GM12878 (cell line): ENCODE results near the gene LHB. TPM values are rescaled to one million over a fixed set of nuclear protein-coding genes. Genes with fewer than 3 reads are reported as not detected.

ENCODE experiments used
- BACH1 ChIP-seq: fragments of 450-650 bp; IDR thresholded peaks from 2 replicates; pipeline ENCODE4 v1.6.1; 2017; ENCODE audit warnings: mild to moderate bottlenecking, borderline replicate concordance
- CHD2 ChIP-seq: IDR thresholded peaks from 2 replicates; pipeline ENCODE4 v1.6.1; 2011; ENCODE audit warnings: low read depth, low read length, improper control_type of control experiment, borderline replicate concordance
- EED ChIP-seq: sonication (generic); IDR thresholded peaks from 2 replicates; pipeline ENCODE4 v1.6.1; 2016; ENCODE audit warnings: antibody characterized with exemption, low read depth
- FOXK2 ChIP-seq: fragments of 450-650 bp; IDR thresholded peaks from 2 replicates; pipeline ENCODE4 v1.6.1; 2017; ENCODE audit warnings: mild to moderate bottlenecking, moderate library complexity
- GATAD2B ChIP-seq: fragments of 450-650 bp; conservative IDR thresholded peaks from 2 replicates; pipeline ENCODE4 v1.6.1; 2017; ENCODE audit warnings: low read depth, mild to moderate bottlenecking, moderate library complexity
- IKZF1 ChIP-seq: fragments of 450-650 bp; conservative IDR thresholded peaks from 2 replicates; pipeline ENCODE4 v1.6.1; 2017; ENCODE audit warnings: antibody characterized with exemption, mild to moderate bottlenecking
- IRF4 ChIP-seq: IDR thresholded peaks from 2 replicates; pipeline ENCODE4 v1.6.1; 2011; ENCODE audit warnings: low read depth, low read length
- MTA3 ChIP-seq: IDR thresholded peaks from 2 replicates; pipeline ENCODE4 v1.6.1; 2012; ENCODE audit warnings: low read length, inconsistent platforms, borderline replicate concordance
- NR2C1 ChIP-seq: fragments of 450-650 bp; IDR thresholded peaks from 2 replicates; pipeline ENCODE4 v1.6.1; 2017; ENCODE audit warnings: antibody characterized with exemption, mild to moderate bottlenecking, moderate library complexity
- POLR2AphosphoS5 ChIP-seq: IDR thresholded peaks from 2 replicates; pipeline ENCODE4 v1.6.1; 2011; ENCODE audit warnings: mild to moderate bottlenecking, low read length, inconsistent platforms
- RAD51 ChIP-seq: fragments of 450-650 bp; IDR thresholded peaks from 2 replicates; pipeline ENCODE4 v1.6.1; 2016; ENCODE audit warnings: moderate library complexity, mild to moderate bottlenecking, inconsistent platforms
- RCOR1 ChIP-seq: conservative IDR thresholded peaks from 2 replicates; pipeline ENCODE4 v1.6.1; 2012; ENCODE audit warnings: low read depth, low read length, improper control_type of control experiment
- TCF3 ChIP-seq: IDR thresholded peaks from 2 replicates; pipeline ENCODE4 v1.6.1; 2012; ENCODE audit warnings: low read depth, mild to moderate bottlenecking, low read length, borderline replicate concordance; ENCODE audit not compliant: insufficient read depth
- YY1 ChIP-seq: IDR thresholded peaks from 2 replicates; pipeline ENCODE4 v1.6.1; 2011; ENCODE audit warnings: low read depth, mild to moderate bottlenecking, low read length
- polyA plus RNA-seq, 11 experiments: library from polyadenylated mRNA; depleted of rRNA in 4 of 11; unstranded in 6 of 11; stranded (reverse) in 5 of 11; fragments of >200 nt; fragmentation: Nextera tagmentation in 4 of 11; fragmentation: Illumina TruSeq in 1 of 11; extraction: Ambion mirVana in 4 of 11; extraction: Trizol in 1 of 11; gene quantifications; 1 replicate in 1 of 11; 2 replicates in 10 of 11; pipeline versions ENCODE4 v1.2.1 to v1.2.3, GENCODE V29; 2011 to 2016; ENCODE audit warnings: inconsistent platforms in 2 of 11, missing spikeins in 2 of 11, low read depth in 1 of 11
- total RNA-seq, 4 experiments: library from RNA; depleted of rRNA in 3 of 4; stranded (reverse); fragments of >200 nt in 3 of 4; fragmentation: Illumina TruSeq in 1 of 4; extraction: Trizol in 1 of 4; gene quantifications; 2 replicates each; pipeline versions ENCODE4 v1.2.1 to v1.2.3, GENCODE V29; 2013 to 2021
- TF ChIP-seq, protein P1 (sequence below): fragments of 450-650 bp; IDR thresholded peaks from 2 replicates; pipeline ENCODE4 v1.6.1; 2018; ENCODE audit warnings: borderline replicate concordance, mild to moderate bottlenecking; ENCODE audit not compliant: partially characterized antibody
- TF ChIP-seq, protein P2 (sequence below): fragments of 450-650 bp; IDR thresholded peaks from 2 replicates; pipeline ENCODE4 v1.6.1; 2017; ENCODE audit warnings: mild to moderate bottlenecking
- TF ChIP-seq, protein P3 (sequence below): IDR thresholded peaks from 2 replicates; pipeline ENCODE4 v1.6.1; 2011; ENCODE audit warnings: borderline replicate concordance, low read depth, mild to moderate bottlenecking, moderate library complexity, mixed read lengths, low read length; ENCODE audit not compliant: insufficient read depth; ENCODE audit errors: extremely low read length
- TF ChIP-seq, protein P4 (sequence below): IDR thresholded peaks from 2 replicates; pipeline ENCODE4 v1.6.1; 2011; ENCODE audit warnings: borderline replicate concordance, low read depth, mild to moderate bottlenecking, moderate library complexity, low read length; ENCODE audit not compliant: insufficient read depth, poor library complexity, severe bottlenecking

LHB gene
- total and polyA plus RNA-seq, 10 of the 15 experiments (the other 5 are each of a cell fraction or from before 2014, with no cell fraction given), result 0.20 to 0.72 (median 0.46) TPM; not detected in 5

DNA sequence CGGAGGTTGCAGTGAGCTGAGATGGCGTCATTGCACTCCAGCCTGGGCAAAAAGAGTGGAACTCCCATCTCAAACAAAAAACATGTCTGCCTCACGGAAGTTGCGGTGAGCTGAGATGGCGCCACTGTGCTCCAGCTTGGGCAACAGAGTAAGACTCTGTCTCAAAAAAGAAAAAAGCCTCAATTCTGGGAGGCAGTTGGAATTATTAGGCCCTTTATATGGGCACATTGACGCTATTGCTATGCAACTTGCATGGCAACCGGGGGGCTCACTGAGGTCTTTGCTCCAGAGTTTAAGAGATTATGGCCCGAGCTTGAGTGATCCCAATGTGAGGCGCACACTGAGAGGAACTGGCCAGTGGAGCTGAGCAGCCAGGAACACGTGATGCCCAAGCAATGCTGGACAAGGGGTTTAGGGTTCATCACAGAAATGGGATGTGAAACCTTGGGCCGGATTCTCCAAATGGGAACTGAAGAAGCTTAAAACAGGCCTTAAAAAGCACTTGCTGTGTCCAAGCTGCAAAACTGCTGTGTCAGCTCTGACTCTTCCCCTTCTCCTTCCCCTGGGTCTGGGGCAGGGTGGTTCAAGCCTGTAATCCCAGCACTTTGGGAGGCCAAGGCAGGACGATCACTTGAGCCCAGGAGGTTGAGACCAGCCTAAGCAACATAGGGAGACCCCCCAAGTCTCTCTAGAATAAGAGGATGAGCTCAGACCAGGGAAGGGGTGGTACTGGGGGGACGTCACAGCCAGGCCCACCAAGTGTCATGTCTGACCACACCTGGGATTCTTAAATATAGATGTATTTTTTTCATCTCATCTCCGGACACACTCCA is 49.3 kb downstream of the LHB start (continued):
- TF ChIP-seq EED (0 out of 2 replicates have a peak, but pooled peaks have one; percentile 34), RCOR1 (no peak), FOXK2 (no peak), CHD2 (peak; percentile 46; the same call in 1 of the 2 replicates), IKZF1 (peak; percentile 54; the same call in 1 of the 2 replicates), YY1 (0 out of 2 replicates have a peak, but pooled peaks have one; percentile 35), MTA3 (peak; percentile 27; the same call in 1 of the 2 replicates), NR2C1 (no peak), TCF3 (peak; percentile 51; the same call in 1 of the 2 replicates), BACH1 (peak; percentile 87), RAD51 (peak; percentile 70), IRF4 (0 out of 2 replicates have a peak, but pooled peaks have one; percentile 12), POLR2AphosphoS5 (peak; percentile 85; the same call in 1 of the 2 replicates), GATAD2B (0 out of 2 replicates have a peak, but pooled peaks have one; percentile 42)
- TF ChIP-seq, protein P1, sequence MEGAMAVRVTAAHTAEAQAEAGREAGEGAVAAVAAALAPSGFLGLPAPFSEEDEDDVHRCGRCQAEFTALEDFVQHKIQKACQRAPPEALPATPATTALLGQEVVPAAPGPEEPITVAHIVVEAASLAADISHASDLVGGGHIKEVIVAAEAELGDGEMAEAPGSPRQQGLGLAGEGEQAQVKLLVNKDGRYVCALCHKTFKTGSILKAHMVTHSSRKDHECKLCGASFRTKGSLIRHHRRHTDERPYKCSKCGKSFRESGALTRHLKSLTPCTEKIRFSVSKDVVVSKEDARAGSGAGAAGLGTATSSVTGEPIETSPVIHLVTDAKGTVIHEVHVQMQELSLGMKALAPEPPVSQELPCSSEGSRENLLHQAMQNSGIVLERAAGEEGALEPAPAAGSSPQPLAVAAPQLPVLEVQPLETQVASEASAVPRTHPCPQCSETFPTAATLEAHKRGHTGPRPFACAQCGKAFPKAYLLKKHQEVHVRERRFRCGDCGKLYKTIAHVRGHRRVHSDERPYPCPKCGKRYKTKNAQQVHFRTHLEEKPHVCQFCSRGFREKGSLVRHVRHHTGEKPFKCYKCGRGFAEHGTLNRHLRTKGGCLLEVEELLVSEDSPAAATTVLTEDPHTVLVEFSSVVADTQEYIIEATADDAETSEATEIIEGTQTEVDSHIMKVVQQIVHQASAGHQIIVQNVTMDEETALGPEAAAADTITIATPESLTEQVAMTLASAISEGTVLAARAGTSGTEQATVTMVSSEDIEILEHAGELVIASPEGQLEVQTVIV, result no peak
- TF ChIP-seq, protein P2, sequence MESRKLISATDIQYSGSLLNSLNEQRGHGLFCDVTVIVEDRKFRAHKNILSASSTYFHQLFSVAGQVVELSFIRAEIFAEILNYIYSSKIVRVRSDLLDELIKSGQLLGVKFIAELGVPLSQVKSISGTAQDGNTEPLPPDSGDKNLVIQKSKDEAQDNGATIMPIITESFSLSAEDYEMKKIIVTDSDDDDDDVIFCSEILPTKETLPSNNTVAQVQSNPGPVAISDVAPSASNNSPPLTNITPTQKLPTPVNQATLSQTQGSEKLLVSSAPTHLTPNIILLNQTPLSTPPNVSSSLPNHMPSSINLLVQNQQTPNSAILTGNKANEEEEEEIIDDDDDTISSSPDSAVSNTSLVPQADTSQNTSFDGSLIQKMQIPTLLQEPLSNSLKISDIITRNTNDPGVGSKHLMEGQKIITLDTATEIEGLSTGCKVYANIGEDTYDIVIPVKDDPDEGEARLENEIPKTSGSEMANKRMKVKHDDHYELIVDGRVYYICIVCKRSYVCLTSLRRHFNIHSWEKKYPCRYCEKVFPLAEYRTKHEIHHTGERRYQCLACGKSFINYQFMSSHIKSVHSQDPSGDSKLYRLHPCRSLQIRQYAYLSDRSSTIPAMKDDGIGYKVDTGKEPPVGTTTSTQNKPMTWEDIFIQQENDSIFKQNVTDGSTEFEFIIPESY, result peak; percentile 73
- TF ChIP-seq, protein P3, sequence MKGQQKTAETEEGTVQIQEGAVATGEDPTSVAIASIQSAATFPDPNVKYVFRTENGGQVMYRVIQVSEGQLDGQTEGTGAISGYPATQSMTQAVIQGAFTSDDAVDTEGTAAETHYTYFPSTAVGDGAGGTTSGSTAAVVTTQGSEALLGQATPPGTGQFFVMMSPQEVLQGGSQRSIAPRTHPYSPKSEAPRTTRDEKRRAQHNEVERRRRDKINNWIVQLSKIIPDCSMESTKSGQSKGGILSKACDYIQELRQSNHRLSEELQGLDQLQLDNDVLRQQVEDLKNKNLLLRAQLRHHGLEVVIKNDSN, result peak; percentile 52
- TF ChIP-seq, protein P4, sequence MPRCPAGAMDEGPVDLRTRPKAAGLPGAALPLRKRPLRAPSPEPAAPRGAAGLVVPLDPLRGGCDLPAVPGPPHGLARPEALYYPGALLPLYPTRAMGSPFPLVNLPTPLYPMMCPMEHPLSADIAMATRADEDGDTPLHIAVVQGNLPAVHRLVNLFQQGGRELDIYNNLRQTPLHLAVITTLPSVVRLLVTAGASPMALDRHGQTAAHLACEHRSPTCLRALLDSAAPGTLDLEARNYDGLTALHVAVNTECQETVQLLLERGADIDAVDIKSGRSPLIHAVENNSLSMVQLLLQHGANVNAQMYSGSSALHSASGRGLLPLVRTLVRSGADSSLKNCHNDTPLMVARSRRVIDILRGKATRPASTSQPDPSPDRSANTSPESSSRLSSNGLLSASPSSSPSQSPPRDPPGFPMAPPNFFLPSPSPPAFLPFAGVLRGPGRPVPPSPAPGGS, result peak; percentile 46
